ENCODE measurements around the gene OXLD1.

Gene OXLD1

GRCh38 chr17:81616877-81617276 lies 49.5 kb downstream of the OXLD1 start:
- no peak for TF ChIP-seq CTCF (IDR thresholded peaks at IDR 0.05; ENCODE audit: low read depth, low read length, missing control alignments)
- no peak overlapping the region for H3K4me3 ChIP-seq (replicated peaks; ENCODE audit: low read depth, low read length)
- no peak for DNase-seq (ENCODE audit: extremely low read depth, low read depth)

GRCh38 chr17:81615401-81615930 lies 50.9 kb downstream of the OXLD1 start:
- DNase-seq (ENCODE audit: extremely low read depth, low read depth), result no peak
- H3K4me3 ChIP-seq (replicated peaks; ENCODE audit: low read depth, low read length), result no peak overlapping the region
- no peak for TF ChIP-seq CTCF (IDR thresholded peaks at IDR 0.05; ENCODE audit: low read depth, low read length, missing control alignments)
